Endothelial cell of umbilical vein (primary cell): ENCODE data around the gene LTF.

Source experiments
- CTCF ChIP-seq, 2 donors: IDR thresholded peaks; 1 replicate in 1 of 2; 2 replicates in 1 of 2; pipeline ENCODE4 v1.5.1; 2011; ENCODE audit warnings: low read length in 2 of 2, mild to moderate bottlenecking in 2 of 2, moderate library complexity in 2 of 2, control low read depth in 1 of 2, inconsistent platforms in 1 of 2, low read depth in 1 of 2; ENCODE audit not compliant: insufficient read depth in 1 of 2; ENCODE audit errors: extremely low read depth in 1 of 2
- EZH2 ChIP-seq: IDR thresholded peaks from 2 replicates; pipeline ENCODE4 v1.6.1; 2012; ENCODE audit warnings: borderline replicate concordance, low read depth, mild to moderate bottlenecking, moderate library complexity, low read length, inconsistent platforms; ENCODE audit not compliant: severe bottlenecking
- FOS ChIP-seq: IDR thresholded peaks from 2 replicates; pipeline ENCODE4 v1.6.1; 2011; ENCODE audit warnings: mild to moderate bottlenecking, low read length, moderate library complexity, borderline replicate concordance; ENCODE audit not compliant: insufficient read depth
- GATA2 ChIP-seq: IDR thresholded peaks from 2 replicates; pipeline ENCODE4 v1.7.0; 2011; ENCODE audit warnings: low read depth, mild to moderate bottlenecking, moderate library complexity, mixed read lengths, low read length; ENCODE audit not compliant: insufficient read length, insufficient read depth
- MAX ChIP-seq: IDR thresholded peaks from 2 replicates; pipeline ENCODE4 v1.6.1; 2011; ENCODE audit not compliant: insufficient read depth, insufficient read length
- POLR2A ChIP-seq: IDR thresholded peaks from 2 replicates; pipeline ENCODE4 v1.6.1; 2012; ENCODE audit warnings: low read depth, mild to moderate bottlenecking, control low read depth, low read length
- POLR2AphosphoS5 ChIP-seq: IDR thresholded peaks from 2 replicates; pipeline ENCODE4 v1.6.1; 2012; ENCODE audit warnings: low read depth, mild to moderate bottlenecking, control low read depth, low read length, moderate library complexity; ENCODE audit not compliant: insufficient read depth

DNA sequence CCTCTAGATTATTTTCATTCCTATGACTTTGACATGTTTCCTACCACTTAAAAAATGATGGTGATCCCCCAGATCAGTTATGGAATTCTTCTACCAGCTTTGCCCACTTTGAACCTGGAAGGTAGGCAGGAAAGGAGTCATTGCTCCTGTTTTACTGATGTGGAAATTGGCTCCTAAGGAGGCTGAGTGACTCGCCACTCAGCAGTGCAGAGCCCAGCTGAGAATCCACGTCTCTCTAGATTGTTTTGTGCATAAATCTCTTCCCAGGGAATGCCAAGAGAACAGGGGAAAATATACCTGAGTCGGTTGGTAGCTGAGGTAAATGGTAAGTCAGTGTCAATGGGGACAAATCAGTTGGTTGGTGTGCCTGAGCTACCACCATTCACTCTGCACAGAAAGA is 4.7 kb downstream of the LTF start:
- TF ChIP-seq POLR2A = no peak
- no peak for TF ChIP-seq MAX
- TF ChIP-seq CTCF (IDR thresholded peaks at IDR 0.05; ENCODE audit: extremely low read depth in 1 of 2, insufficient read depth in 1 of 2, low read depth in 1 of 2, low read length in 2 of 2) = no peak
- no peak for TF ChIP-seq FOS
- no peak for TF ChIP-seq GATA2
- TF ChIP-seq EZH2 = no peak
- TF ChIP-seq POLR2AphosphoS5 = no peak
